Endothelial cell of umbilical vein (primary cell): ENCODE data around the gene BLNK.

Experiments
- EZH2 ChIP-seq: IDR thresholded peaks from 2 replicates; pipeline ENCODE4 v1.6.1; 2012; ENCODE audit warnings: borderline replicate concordance, low read depth, mild to moderate bottlenecking, moderate library complexity, low read length, inconsistent platforms; ENCODE audit not compliant: severe bottlenecking
- POLR2A ChIP-seq: IDR thresholded peaks from 2 replicates; pipeline ENCODE4 v1.6.1; 2012; ENCODE audit warnings: low read depth, mild to moderate bottlenecking, control low read depth, low read length
- TF ChIP-seq, protein P1 (sequence below), 2 donors: IDR thresholded peaks; 1 replicate in 1 of 2; 2 replicates in 1 of 2; pipeline ENCODE4 v1.5.1; 2011; ENCODE audit warnings: low read length in 2 of 2, mild to moderate bottlenecking in 2 of 2, moderate library complexity in 2 of 2, control low read depth in 1 of 2, inconsistent platforms in 1 of 2, low read depth in 1 of 2; ENCODE audit not compliant: insufficient read depth in 1 of 2; ENCODE audit errors: extremely low read depth in 1 of 2

DNA sequence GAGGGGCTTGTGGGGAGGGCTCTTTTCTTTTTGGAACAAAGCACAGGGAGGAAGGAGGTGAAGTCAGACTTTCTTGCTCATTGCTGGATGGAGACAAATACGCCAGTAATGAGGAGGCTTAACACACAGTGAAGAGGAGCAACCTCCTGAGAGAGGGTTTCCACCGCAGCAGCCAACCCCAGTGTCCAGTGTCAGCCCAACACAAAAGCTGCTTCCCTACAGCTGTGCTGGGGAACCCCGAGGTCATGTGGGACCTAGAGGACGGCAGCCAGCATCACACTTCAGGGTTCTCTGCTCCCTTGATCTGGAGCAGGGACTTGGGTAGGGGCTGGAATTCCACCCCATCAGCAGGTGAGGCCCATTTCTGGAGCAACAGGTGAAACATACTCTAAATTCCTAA is 7.7 kb downstream of the BLNK start:
- no peak for TF ChIP-seq EZH2
- TF ChIP-seq POLR2A: no peak
- TF ChIP-seq, protein P1, sequence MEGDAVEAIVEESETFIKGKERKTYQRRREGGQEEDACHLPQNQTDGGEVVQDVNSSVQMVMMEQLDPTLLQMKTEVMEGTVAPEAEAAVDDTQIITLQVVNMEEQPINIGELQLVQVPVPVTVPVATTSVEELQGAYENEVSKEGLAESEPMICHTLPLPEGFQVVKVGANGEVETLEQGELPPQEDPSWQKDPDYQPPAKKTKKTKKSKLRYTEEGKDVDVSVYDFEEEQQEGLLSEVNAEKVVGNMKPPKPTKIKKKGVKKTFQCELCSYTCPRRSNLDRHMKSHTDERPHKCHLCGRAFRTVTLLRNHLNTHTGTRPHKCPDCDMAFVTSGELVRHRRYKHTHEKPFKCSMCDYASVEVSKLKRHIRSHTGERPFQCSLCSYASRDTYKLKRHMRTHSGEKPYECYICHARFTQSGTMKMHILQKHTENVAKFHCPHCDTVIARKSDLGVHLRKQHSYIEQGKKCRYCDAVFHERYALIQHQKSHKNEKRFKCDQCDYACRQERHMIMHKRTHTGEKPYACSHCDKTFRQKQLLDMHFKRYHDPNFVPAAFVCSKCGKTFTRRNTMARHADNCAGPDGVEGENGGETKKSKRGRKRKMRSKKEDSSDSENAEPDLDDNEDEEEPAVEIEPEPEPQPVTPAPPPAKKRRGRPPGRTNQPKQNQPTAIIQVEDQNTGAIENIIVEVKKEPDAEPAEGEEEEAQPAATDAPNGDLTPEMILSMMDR (IDR thresholded peaks at IDR 0.05; ENCODE audit: extremely low read depth in 1 of 2, insufficient read depth in 1 of 2, low read depth in 1 of 2, low read length in 2 of 2): no peak
